NB4 (cell line): ENCODE measurements around the gene UAP1.

Experiments
- DNase-seq: peaks from one replicate; pipeline ENCODE4 v3.0.0; 2010; ENCODE audit warnings: low read depth
- H3K4me3 ChIP-seq: one replicate; pipeline ENCODE4 v1.5.1; 2011; ENCODE audit warnings: mild to moderate bottlenecking, low read depth, low read length, moderate library complexity
- CTCF ChIP-seq: IDR thresholded peaks from one replicate; pipeline ENCODE4 v1.5.1; 2012; ENCODE audit warnings: low read depth, low read length
- MAX ChIP-seq: IDR thresholded peaks from 2 replicates; pipeline ENCODE4 v1.6.1; 2011; ENCODE audit warnings: low read depth, low read length
- MYC ChIP-seq: IDR thresholded peaks from 2 replicates; pipeline ENCODE4 v1.6.1; 2011; ENCODE audit warnings: low read depth, low read length
- POLR2A ChIP-seq: IDR thresholded peaks from 2 replicates; pipeline ENCODE4 v1.6.1; 2011; ENCODE audit warnings: mild to moderate bottlenecking; ENCODE audit not compliant: insufficient read length; ENCODE audit errors: extremely low read depth

UAP1 gene

GRCh38 chr1:162625679-162626078 lies 64.2 kb downstream of the UAP1 start:
- DNase-seq = no peak
- no peak overlapping the region for H3K4me3 ChIP-seq
- TF ChIP-seq MAX = no peak
- TF ChIP-seq CTCF = no peak
- TF ChIP-seq POLR2A = no peak
- TF ChIP-seq MYC = no peak

- no peak overlapping the region for H3K4me3 ChIP-seq
- TF ChIP-seq POLR2A = no peak
- TF ChIP-seq MYC = no peak
- no peak for TF ChIP-seq CTCF
- TF ChIP-seq MAX = no peak
- DNase-seq = no peak
Measured at GRCh38 chr1:162626094-162626493, 64.6 kb downstream of the UAP1 start.

GRCh38 chr1:162626761-162627160 lies 65.2 kb downstream of the UAP1 start:
- DNase-seq = no peak
- TF ChIP-seq POLR2A (no peak), MYC (no peak), MAX (no peak), CTCF (no peak)
- no peak overlapping the region for H3K4me3 ChIP-seq

GRCh38 chr1:162627662-162628296 lies 66.3 kb downstream of the UAP1 start:
- peak; percentile 52 for DNase-seq
- no peak overlapping the region for H3K4me3 ChIP-seq
- peak; percentile 52 for TF ChIP-seq CTCF
- TF ChIP-seq MYC = no peak

- DNase-seq = no peak
- TF ChIP-seq POLR2A (no peak), CTCF (no peak), MAX (no peak), MYC (no peak)
- H3K4me3 ChIP-seq = no peak overlapping the region
Measured at GRCh38 chr1:162629077-162629627, 67.6 kb downstream of the UAP1 start.
